Stimulated activated CD8-positive, alpha-beta memory T cell treated with anti-CD3 and anti-CD28 coated beads, Interleukin-15, amount 100 ng/mL, for 4 hours (primary cell): Measurements from ENCODE around the gene ACER2.
"Not testable (repeated sequence)": the region's sequence is repeated elsewhere in the genome, so short reads cannot be mapped to it uniquely, and the experiment has no call there.

Source experiments
- DNase-seq, 2 donors: peaks; one replicate each; pipeline ENCODE4 v3.0.0-alpha.2; 2020; ENCODE audit warnings: low read depth in 2 of 2

The ACER2 gene

DNA sequence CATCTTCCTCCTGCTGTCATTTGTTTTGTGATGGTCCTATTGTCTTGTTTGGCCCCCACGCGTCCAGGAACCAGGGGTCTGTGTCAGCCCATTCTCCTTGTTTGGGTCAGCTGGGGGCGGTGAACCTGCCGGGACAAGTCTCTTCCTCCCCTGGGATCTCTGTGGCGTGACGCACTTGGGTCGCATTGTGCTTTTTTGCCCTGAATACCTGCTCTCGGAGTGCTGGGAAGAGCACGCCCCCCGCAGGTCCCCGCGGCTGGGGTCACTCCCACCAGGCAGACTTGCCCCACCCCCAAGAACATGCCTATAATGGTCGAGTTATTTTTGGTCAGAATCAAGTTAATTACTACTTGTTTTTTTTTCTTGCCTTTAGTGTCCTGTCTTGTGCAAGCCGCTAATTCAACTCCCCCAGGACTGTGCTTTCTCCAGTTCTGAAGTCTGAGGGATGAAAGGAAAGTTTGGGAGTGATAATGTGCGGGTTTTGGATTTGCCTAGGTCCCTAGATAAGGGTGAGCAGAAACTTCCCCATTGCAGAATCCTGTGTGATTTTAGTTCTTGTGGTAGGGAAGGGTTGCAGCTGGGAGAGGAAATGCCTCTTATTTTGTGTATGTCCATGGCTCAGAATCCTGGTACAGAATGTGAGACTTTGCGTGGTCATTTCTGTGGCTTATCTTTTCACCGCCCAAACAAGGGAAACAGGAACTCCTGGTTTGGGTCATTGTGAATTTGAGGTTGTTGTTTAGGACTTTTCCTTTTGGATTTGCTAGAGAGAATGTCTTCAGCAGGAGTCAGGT is 789 bp downstream of the ACER2 start:
- DNase-seq: no peak

- DNase-seq: no peak
Measured at GRCh38 chr9:19410195-19410503, 1.3 kb downstream of the ACER2 start.

GRCh38 chr9:19410594-19410993 is 1.8 kb downstream of the ACER2 start:
- DNase-seq: no peak

- DNase-seq: no peak
Measured at GRCh38 chr9:19411316-19411715, 2.5 kb downstream of the ACER2 start.

DNA sequence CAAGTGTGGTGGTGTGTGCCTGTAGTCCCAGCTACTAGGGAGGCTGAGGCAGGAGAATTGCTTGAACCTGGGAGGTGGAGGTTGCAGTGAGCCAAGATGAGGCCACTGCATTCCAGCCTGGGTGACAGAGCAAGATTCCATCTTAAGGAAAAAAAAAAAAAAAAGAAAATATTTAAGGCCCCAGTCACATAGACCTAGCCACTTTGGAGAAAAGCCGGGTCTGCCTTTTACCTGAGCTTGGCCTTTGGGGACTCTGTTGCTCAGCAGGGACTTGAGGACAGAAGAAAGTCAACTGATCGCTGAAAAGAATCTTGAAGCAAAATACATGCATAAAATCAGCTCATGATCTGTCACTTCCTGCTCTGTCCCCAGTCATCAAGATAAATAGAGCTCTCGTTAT is 4.6 kb downstream of the ACER2 start:
- not testable (repeated sequence) for DNase-seq

GRCh38 chr9:19416143-19416542 is 7.3 kb downstream of the ACER2 start:
- DNase-seq: no peak

DNA sequence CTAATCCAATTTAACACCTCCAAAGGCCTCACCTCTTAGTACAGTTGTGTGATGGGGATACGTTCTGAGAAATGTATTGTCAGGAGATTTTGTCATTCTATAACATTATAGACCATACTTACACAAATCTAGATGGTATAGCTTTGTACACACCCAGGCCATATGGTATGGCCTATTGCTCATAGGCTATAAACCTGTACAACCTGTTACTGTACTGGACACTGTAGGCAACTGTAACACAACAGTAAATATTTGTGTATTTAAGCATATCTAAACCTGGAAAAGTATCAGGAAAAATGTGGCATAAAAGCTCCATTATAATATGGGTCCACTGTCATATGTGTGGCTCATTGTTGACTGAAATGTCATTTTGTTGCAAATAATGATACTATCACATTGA is 12.1 kb downstream of the ACER2 start:
- no peak for DNase-seq

DNA sequence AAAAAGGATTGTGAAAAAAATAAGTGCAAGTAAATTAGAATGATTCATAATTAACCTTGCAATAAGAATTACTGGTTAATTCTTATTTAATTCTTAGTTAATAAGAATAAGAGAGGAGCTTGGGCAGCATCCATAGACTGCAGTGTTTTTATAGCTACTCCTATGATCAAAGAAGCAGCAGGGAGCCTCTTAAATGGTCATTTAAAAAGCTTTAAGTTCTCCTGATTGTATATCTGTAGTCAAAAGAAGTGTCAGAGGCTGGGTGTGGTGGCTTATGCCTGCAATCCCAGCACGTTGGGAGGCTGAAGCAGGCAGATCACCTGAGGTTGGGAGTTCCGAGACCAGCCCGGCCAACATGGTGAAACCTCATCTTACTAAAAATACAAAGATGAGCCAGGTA is 14.4 kb downstream of the ACER2 start:
- DNase-seq: no peak

- DNase-seq: no peak
Measured at GRCh38 chr9:19424176-19424779, 15.5 kb downstream of the ACER2 start.

DNA sequence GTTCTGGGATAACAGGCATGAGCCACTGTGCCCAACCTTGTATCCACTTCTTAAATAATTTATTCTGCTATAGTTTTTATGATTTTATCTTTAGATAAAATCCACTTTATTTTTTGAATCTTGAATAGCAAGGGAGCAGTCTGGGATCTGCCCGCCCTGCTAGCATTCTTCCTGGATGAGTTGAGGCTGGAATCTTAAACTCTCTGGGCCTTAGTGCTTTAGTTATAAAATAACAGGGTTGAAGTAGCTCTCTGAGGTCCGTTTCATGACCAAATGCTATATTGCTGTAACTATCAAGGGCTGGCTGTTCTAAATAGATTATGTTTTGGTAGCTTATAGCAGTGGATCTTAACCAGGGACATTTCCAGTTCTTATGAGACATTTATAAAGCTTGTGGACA is 20.8 kb downstream of the ACER2 start:
- no peak for DNase-seq

DNA sequence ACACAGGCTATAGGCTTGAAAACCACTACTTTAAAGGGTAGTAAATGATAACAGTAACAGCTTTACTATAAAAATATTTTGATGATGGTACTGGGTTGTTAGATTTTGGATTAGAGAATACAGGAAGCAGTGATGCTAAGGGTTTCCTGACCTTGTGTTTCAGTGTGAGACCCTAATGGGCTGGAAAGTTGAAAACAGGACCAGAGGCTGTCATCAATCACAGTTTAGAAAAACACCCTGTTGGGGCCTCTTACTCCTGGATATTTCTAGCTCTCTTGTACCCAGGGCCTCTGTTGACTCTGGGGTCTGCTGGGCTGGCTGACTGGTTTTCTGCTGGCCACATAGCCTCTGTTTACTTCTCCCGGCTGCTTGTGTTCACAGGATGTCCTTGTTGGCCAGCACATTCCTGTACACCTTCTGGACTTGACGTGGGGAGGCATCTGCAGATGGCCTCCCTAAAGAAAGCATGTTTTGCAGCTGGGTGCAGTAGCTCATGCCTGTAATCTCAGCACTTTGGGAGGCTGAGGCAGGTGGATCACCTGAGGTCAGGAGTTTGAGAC is 21.5 kb downstream of the ACER2 start:
- DNase-seq: no peak

GRCh38 chr9:19431361-19432171 is 22.8 kb downstream of the ACER2 start:
- DNase-seq: no peak

DNA sequence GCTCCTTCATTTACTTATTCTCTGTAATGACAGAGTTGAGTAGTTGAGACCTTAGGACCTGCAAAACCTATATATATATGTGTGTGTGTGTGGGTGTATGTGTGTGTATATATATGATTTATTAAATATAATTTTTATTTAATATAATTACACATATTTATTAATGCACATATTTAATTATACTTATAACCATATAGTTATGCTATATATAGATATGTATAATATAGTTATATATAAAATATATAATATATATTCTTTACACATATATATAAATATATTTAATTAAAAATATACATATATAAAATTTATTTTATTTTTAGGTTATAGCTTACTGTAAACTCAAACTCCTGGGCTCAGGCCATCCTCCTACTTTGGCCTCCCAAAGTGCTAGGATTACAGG is 23.7 kb downstream of the ACER2 start:
- no peak for DNase-seq

DNA sequence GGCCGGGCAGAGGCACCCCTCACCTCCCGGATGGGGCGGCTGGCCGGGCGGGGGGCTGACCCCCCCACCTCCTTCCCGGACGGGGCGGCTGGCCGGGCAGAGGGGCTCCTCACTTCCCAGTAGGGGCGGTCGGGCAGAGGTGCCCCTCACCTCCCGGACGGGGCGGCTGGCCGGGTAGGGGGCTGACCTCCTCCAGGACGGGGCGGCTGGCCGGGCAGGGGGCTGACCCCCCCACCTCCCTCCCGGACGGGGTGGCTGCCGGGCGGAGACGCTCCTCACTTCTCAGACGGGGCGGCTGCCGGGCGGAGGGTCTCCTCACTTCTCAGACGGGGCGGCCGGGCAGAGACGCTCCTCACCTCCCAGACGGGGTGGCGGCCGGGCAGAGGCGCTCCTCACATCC is 24.9 kb downstream of the ACER2 start:
- not testable (repeated sequence) for DNase-seq

DNA sequence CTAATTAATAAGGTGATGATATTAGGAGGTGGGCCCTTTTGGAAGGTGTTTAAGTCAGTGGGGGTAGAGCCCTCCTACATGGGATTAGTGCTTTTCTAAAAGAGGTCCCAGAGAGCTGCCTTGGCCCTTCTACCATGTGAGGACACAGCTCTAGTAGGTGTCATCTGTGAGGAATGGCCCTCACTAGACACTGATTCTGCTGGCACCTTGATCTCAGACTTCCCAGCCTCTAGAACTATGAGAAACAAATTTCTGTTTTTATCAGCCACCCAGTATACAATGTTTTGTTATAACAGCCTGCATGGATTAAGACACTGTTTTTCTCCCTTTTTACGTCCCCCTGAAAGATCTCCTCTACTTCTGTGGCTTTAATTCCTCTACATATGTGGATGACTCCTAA is 31.6 kb downstream of the ACER2 start:
- no peak for DNase-seq

DNA sequence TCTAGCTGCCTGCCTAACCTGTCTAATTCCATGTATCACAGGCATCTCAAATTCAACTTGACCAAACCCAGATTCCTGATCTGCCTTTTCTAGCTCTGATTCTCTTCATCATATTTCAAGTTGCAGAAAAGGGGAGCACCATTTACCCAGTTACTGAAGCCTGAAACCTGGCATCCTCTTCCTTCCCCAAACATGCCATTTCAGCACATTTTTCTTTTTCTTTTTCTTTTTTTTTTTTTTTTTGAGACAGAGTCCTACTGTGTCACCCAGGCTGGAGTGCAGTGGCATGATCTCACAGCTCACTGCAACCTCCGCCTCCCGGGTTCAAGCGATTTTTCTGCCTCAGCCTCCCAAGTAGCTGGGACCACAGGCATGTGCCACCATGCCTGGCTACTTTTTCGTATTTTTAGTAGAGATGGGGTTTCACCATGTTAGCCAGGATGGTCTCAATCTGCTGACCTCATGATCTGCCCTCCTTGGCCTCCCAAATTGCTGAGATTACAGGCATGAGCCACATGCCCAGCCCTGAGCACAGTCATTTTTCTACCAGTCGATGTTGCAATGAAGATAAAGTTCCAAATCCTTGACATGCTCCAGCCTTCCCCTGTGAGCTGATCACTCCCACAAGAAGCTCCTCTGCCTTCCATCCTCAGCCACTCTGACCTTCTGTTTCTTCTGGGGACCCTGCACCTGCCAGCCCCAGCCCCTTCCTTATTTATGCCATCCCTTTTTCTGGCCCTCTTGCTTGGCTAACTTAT is 32.2 kb downstream of the ACER2 start:
- DNase-seq: no peak

GRCh38 chr9:19441730-19442129 is 32.9 kb downstream of the ACER2 start:
- no peak for DNase-seq

DNA sequence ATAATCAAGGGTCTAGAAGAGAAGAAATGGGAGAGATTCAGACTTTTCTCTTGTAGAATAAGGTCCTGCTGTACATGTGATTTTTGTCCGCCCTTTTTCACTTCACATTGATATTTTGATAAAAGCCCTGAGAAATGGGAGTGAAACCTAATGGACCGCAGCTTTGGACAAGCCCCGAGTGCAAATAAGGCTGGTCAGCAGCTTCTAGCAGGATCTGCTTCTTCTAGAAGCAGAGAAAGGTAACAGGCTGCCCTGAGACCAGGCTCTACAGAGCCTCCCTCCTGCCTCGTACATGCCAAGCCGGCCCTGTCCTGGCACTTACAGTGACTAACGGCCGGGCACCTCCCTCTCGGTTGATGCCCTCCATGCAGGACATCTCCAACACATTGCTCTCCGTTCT is 33.4 kb downstream of the ACER2 start:
- DNase-seq: no peak

DNA sequence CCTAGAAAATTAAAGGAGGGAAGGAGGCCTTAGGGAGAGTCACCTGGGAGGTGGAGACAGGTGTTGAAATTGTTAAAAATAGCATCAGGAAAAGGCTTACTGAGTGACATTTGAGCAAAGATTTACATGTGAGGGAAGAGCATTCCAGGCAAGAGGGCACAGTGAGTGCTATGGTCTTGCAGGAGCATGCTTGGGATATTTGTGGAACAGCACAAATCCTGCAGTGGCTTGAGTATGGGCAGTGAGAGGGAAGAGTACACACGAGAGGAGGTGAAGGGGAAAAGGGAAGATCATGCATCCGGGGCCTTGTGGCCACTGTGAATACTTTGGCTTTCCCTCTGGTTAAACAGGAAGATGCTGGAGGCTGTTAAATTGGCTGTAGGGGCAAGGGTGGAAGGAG is 36.6 kb downstream of the ACER2 start:
- DNase-seq: no peak

DNA sequence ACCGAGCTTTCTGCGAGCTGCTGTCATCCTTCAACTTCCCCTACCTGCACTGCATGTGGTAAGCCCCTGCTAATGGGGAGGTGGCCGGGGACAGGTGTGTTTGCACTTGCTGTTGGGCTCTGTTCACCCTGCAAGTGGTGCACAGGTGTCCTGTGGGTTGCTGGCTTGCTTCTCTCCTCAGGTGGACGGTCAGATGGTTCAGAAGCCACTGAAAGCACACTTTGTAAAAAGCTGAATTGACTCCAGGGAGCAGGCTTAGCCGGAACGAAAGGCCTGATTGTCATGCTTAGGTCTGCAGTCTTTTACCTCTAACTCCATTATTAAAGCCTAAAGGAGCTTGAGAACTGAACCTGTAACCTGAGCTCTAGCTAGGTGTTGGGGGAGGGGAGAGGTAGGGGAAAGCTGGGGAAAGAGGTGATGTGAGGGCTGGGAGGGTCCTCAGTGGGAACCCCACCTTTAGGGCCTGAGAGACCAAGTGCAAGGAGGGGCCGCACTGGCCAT is 37.6 kb downstream of the ACER2 start:
- DNase-seq: no peak

- DNase-seq: no peak
Measured at GRCh38 chr9:19451240-19452087, 42.7 kb downstream of the ACER2 start.
